Mucosa of rectum (tissue), 2 donors: Measurements from ENCODE around the gene H6PD.

Source experiments
- H3K27ac ChIP-seq, 2 donors: one replicate each; pipeline ENCODE4 v1.7.0; 2013; ENCODE audit warnings: inconsistent platforms in 2 of 2, low read depth in 2 of 2, low read length in 2 of 2
- H3K27me3 ChIP-seq, 2 donors: one replicate each; pipeline ENCODE4 v1.7.0; 2013; ENCODE audit warnings: low read length in 2 of 2; ENCODE audit not compliant: control insufficient read depth in 2 of 2, insufficient read depth in 2 of 2
- H3K36me3 ChIP-seq, 2 donors: one replicate each; pipeline ENCODE4 v1.7.0; 2013; ENCODE audit warnings: low read length in 2 of 2; ENCODE audit not compliant: control insufficient read depth in 2 of 2, insufficient read depth in 2 of 2
- H3K4me1 ChIP-seq, 2 donors: one replicate each; pipeline ENCODE4 v1.7.0; 2013; ENCODE audit warnings: low read length in 2 of 2, mild to moderate bottlenecking in 1 of 2; ENCODE audit not compliant: control insufficient read depth in 2 of 2, insufficient read depth in 2 of 2
- H3K4me3 ChIP-seq, 2 donors: one replicate each; pipeline ENCODE4 v1.7.0; 2013; ENCODE audit warnings: low read length in 2 of 2
- H3K9ac ChIP-seq, 2 donors: one replicate each; pipeline ENCODE4 v1.7.0; 2013; ENCODE audit warnings: low read length in 2 of 2, low read depth in 1 of 2, mild to moderate bottlenecking in 1 of 2
- H3K9me3 ChIP-seq, 2 donors: one replicate each; pipeline ENCODE4 v1.7.0; 2013; ENCODE audit warnings: low read length in 2 of 2; ENCODE audit not compliant: control insufficient read depth in 2 of 2
- donor health status: healthy.
- donor health status: Normal muscosa, but diverticular disease.

H6PD gene

DNA sequence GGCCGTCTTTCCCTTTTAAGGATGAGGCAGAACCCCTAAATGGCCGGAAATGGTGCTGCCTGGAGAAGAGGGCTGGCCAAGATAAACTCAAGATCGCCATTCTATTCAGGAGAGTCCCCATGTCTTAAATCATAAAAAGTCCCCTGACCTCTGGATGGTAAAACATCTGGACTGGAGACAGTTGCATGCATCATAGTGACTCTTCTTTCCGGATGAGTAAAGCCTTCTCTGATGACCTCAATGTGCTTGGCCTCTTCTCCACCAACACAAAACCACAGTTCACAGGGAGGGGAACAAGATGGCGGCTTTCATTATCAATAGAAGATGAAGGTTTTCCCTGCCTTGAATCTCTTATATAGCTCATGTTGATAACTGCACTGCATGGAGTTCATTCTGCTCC is 27.5 kb upstream of the H6PD start:
- no peaks in the 10 kb centered on the region for H3K36me3 ChIP-seq
- no peak overlapping the region for H3K27ac ChIP-seq
- no peak overlapping the region for H3K4me3 ChIP-seq
- peaks cover 10 to 29% of the 10 kb centered on the region in 2 donors for H3K27me3 ChIP-seq
- no peaks in the 10 kb centered on the region for H3K4me1 ChIP-seq
- H3K9ac ChIP-seq, result no peak overlapping the region
- H3K9me3 ChIP-seq, result no peaks in the 10 kb centered on the region

- H3K4me1 ChIP-seq, result no peaks in the 10 kb centered on the region
- no peak overlapping the region for H3K27ac ChIP-seq
- no peaks in the 10 kb centered on the region for H3K36me3 ChIP-seq
- no peaks in the 10 kb centered on the region for H3K9me3 ChIP-seq
- no peak overlapping the region for H3K4me3 ChIP-seq
- no peak overlapping the region for H3K9ac ChIP-seq
- peaks cover 4 to 28% of the 10 kb centered on the region in 2 donors for H3K27me3 ChIP-seq
Observed at GRCh38 chr1:9207715-9208114, 26.9 kb upstream of the H6PD start.

- H3K9me3 ChIP-seq, result no peaks in the 10 kb centered on the region
- H3K4me1 ChIP-seq, result no peaks in the 10 kb centered on the region
- no peak overlapping the region for H3K9ac ChIP-seq
- H3K27ac ChIP-seq, result no peak overlapping the region
- H3K4me3 ChIP-seq, result no peak overlapping the region
- H3K27me3 ChIP-seq, result peaks cover 0 to 7% of the 10 kb centered on the region in 2 donors
- no peaks in the 10 kb centered on the region for H3K36me3 ChIP-seq
Observed at GRCh38 chr1:9211291-9211811, 23.2 kb upstream of the H6PD start.

DNA sequence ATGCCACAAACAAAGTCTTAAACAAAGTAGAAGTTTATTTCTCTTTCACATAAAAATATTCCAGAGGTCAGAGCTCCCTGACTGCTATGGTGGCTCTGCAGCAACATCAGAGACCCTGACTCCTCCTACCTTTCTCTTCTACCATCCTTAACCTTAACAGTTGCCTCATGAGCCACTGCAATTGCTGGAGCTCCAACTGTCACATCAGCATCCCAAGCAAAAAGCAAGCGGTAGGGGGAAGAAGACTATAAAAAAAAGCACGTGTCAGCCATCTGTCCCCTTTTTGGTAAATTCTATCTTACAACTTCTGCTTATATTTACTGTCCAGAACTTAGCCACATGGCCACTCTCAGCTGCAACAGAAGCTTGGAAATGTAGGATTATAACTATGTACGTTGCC is 21.8 kb upstream of the H6PD start:
- Histone ChIP-seq H3K27ac (no peak overlapping the region), H3K4me3 (no peak overlapping the region), H3K9me3 (no peaks in the 10 kb centered on the region), H3K9ac (no peak overlapping the region), H3K27me3 (peaks cover 0 to 2% of the 10 kb centered on the region in 2 donors), H3K36me3 (no peaks in the 10 kb centered on the region), H3K4me1 (no peaks in the 10 kb centered on the region)

GRCh38 chr1:9213956-9214355 is 20.6 kb upstream of the H6PD start:
- H3K4me1 ChIP-seq, result no peaks in the 10 kb centered on the region
- H3K4me3 ChIP-seq, result no peak overlapping the region
- H3K9ac ChIP-seq, result no peak overlapping the region
- H3K36me3 ChIP-seq, result no peaks in the 10 kb centered on the region
- H3K9me3 ChIP-seq, result no peaks in the 10 kb centered on the region
- H3K27ac ChIP-seq, result no peak overlapping the region
- no peaks in the 10 kb centered on the region for H3K27me3 ChIP-seq

DNA sequence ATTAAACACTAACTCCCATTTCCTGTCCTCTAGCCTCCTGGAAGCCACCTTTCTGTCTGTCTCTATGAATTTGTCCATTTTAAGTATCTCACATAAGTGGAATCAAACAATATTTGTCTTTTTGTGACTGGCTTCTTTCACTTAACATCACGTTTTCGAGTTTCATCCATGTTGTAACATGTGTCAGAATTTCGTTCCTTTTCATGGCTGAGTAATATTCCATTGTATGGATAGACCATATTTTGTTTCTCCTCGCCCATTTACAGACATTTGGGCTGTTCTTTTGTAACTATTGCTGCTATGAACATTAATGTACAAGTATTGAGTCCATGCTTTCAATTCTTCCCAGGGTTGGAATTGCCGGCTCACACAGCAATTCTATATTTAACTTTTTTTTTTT is 15.7 kb upstream of the H6PD start:
- no peak overlapping the region for H3K9ac ChIP-seq
- no peak overlapping the region for H3K27ac ChIP-seq
- no peak overlapping the region for H3K4me3 ChIP-seq
- no peaks in the 10 kb centered on the region for H3K27me3 ChIP-seq
- no peaks in the 10 kb centered on the region for H3K9me3 ChIP-seq
- no peaks in the 10 kb centered on the region for H3K4me1 ChIP-seq
- H3K36me3 ChIP-seq, result no peaks in the 10 kb centered on the region

DNA sequence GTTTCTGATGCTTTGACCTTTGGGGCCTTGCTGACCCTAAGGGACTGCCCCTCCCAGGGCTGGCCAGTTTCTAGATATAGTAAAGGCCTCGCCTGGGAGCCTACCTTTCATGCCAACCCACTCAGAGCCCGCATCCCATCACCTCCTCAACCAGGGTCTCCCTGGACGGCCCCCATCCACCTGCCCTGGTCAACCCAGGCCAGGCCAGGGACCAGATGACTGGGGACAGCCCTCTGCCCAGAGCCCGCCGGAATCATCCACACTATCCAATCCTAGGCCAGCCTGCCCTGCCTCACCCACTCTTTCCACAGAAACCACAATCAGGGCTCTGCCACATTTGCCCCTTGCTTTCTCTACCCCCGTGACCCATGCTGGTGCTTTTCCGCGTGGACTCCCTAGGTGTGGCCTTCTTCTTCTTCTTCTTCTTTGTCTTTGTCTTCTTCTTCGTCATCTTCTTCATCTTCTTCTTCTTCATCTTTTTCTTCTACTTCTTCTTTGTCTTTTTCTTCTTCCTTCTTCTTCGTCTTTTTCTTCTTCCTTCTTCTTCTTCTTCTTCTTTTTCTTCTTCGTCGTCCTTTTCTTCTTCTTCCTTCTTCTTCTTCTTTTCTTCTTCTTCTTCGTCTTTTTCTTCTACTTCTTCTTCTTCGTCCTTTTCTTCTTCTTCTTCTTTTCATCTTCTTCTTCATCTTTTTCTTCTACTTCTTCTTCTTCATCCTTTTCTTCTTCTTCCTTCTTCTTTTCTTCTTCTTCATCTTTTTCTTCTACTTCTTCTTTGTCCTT is 11.5 kb upstream of the H6PD start:
- Histone ChIP-seq H3K9me3 (no peaks in the 10 kb centered on the region), H3K27ac (no peak overlapping the region), H3K27me3 (no peaks in the 10 kb centered on the region), H3K36me3 (no peaks in the 10 kb centered on the region), H3K4me1 (no peaks in the 10 kb centered on the region), H3K4me3 (no peak overlapping the region), H3K9ac (no peak overlapping the region)

GRCh38 chr1:9224664-9225410 is 9.7 kb upstream of the H6PD start:
- Histone ChIP-seq H3K4me1 (no peaks in the 10 kb centered on the region), H3K27ac (no peak overlapping the region), H3K36me3 (no peaks in the 10 kb centered on the region), H3K9ac (no peak overlapping the region), H3K4me3 (no peak overlapping the region), H3K27me3 (no peaks in the 10 kb centered on the region), H3K9me3 (no peaks in the 10 kb centered on the region)

- Histone ChIP-seq H3K4me1 (no peaks in the 10 kb centered on the region), H3K27ac (no peak overlapping the region), H3K9ac (no peak overlapping the region), H3K36me3 (no peaks in the 10 kb centered on the region), H3K4me3 (no peak overlapping the region), H3K9me3 (no peaks in the 10 kb centered on the region), H3K27me3 (no peaks in the 10 kb centered on the region)
Observed at GRCh38 chr1:9225411-9225785, 9.2 kb upstream of the H6PD start.

- Histone ChIP-seq H3K9ac (no peak overlapping the region), H3K27me3 (no peaks in the 10 kb centered on the region), H3K4me3 (no peak overlapping the region), H3K36me3 (no peaks in the 10 kb centered on the region), H3K27ac (no peak overlapping the region), H3K9me3 (no peaks in the 10 kb centered on the region), H3K4me1 (no peaks in the 10 kb centered on the region)
Observed at GRCh38 chr1:9228609-9229008, 6.0 kb upstream of the H6PD start.
